Activated CD4-positive, alpha-beta T cell treated with anti-CD3 and anti-CD28 coated beads, Interleukin-2, Interleukin-4, amounts not matched to agents 100 ng/mL and 50 ng/mL, durations not matched to agents 16 hours and 8 hours (primary cell): ENCODE measurements around the gene BTBD3.

Source experiments
- DNase-seq: peaks from one replicate; pipeline ENCODE4 v3.0.0-alpha.2; 2020; ENCODE audit warnings: low spot score

BTBD3 gene

GRCh38 chr20:11917663-11918062 is at the start of gene BTBD3:
TSS of gene BTBD3 (plus strand) at chr20:11917893. CDS start at chr20:11918276, 383 bp downstream.
- no peak for DNase-seq

GRCh38 chr20:11869641-11870040 is 48.1 kb upstream of the BTBD3 start:
- no peak for DNase-seq

GRCh38 chr20:11870411-11870810 is 47.3 kb upstream of the BTBD3 start:
- DNase-seq: no peak

- no peak for DNase-seq
Observed at GRCh38 chr20:11876555-11876954, 41.1 kb upstream of the BTBD3 start.

- DNase-seq: no peak
Observed at GRCh38 chr20:11880680-11881079, 37.0 kb upstream of the BTBD3 start.

GRCh38 chr20:11881449-11881848 is 36.2 kb upstream of the BTBD3 start:
- no peak for DNase-seq

GRCh38 chr20:11882651-11883050 is 35.0 kb upstream of the BTBD3 start:
- DNase-seq: no peak

GRCh38 chr20:11888648-11889047 is 29.0 kb upstream of the BTBD3 start:
- DNase-seq: no peak

GRCh38 chr20:11890331-11891076 is 27.2 kb upstream of the BTBD3 start:
- DNase-seq: peak; percentile 69

- DNase-seq: no peak
Observed at GRCh38 chr20:11891077-11891775, 26.5 kb upstream of the BTBD3 start.

- DNase-seq: peak; percentile 57
Observed at GRCh38 chr20:11891776-11892545, 25.7 kb upstream of the BTBD3 start.

GRCh38 chr20:11894062-11894461 is 23.6 kb upstream of the BTBD3 start:
- DNase-seq: no peak

- DNase-seq: no peak
Observed at GRCh38 chr20:11895861-11896387, 21.8 kb upstream of the BTBD3 start.

- DNase-seq: no peak
Observed at GRCh38 chr20:11901127-11901526, 16.6 kb upstream of the BTBD3 start.

GRCh38 chr20:11902285-11902697 is 15.4 kb upstream of the BTBD3 start:
- no peak for DNase-seq

GRCh38 chr20:11905460-11906179 is 12.1 kb upstream of the BTBD3 start:
- DNase-seq: no peak

- DNase-seq: no peak
Observed at GRCh38 chr20:11906626-11907480, 10.8 kb upstream of the BTBD3 start.

GRCh38 chr20:11907621-11908020 is 10.1 kb upstream of the BTBD3 start:
- DNase-seq: no peak

- DNase-seq: no peak
Observed at GRCh38 chr20:11912013-11912658, 5.6 kb upstream of the BTBD3 start.

GRCh38 chr20:11912659-11913415 is 4.9 kb upstream of the BTBD3 start:
- DNase-seq: no peak
